Heart right ventricle (tissue), 16 donors: ENCODE measurements around the gene AP2A1. TPM values are rescaled to one million over a fixed set of nuclear protein-coding genes. Genes with fewer than 3 reads are reported as not detected.

Source experiments
- ATAC-seq, 8 donors: fragments of 200-7000 bp; cut with Tn5 transposase; one replicate each; pipeline ENCODE4 v1.9.1; 2020; ENCODE audit warnings: mild to moderate bottlenecking in 8 of 8, moderate library complexity in 8 of 8, moderate number of reproducible peaks in 1 of 8
- DNase-seq, 2 donors: peaks; one replicate each; pipeline ENCODE4 v3.0.0-alpha.2; 2020
- H3K27ac ChIP-seq, 10 donors: fragments of 200-600 bp; sonication (generic) in 2 of 10; one replicate each; pipeline versions ENCODE4 v1.5.0 to v1.8.0; 2020 to 2022; ENCODE audit warnings: mild to moderate bottlenecking in 3 of 10
- H3K27me3 ChIP-seq, 7 donors: fragments of 200-600 bp; one replicate each; pipeline ENCODE4 v1.8.0; 2021 to 2022; ENCODE audit warnings: mild to moderate bottlenecking in 2 of 7
- H3K36me3 ChIP-seq, 9 donors: fragments of 200-600 bp; sonication (generic) in 1 of 9; one replicate each; pipeline versions ENCODE4 v1.5.0 to v1.8.0; 2020 to 2022; ENCODE audit warnings: mild to moderate bottlenecking in 2 of 9
- H3K4me1 ChIP-seq, 9 donors: fragments of 200-600 bp; sonication (generic) in 1 of 9; one replicate each; pipeline versions ENCODE4 v1.5.0 to v1.8.0; 2020 to 2022; ENCODE audit warnings: mild to moderate bottlenecking in 4 of 9
- H3K4me3 ChIP-seq, 10 donors: fragments of 200-600 bp; sonication (generic) in 2 of 10; one replicate each; pipeline versions ENCODE4 v1.5.0 to v1.8.0; 2020 to 2022; ENCODE audit warnings: mild to moderate bottlenecking in 7 of 10, moderate library complexity in 2 of 10
- H3K9me3 ChIP-seq, 11 donors: fragments of 200-600 bp in 10 of 11; sonication (generic) in 2 of 11; one replicate each; pipeline versions ENCODE4 v1.5.0 to v1.8.0; 2013 to 2022; ENCODE audit warnings: mild to moderate bottlenecking in 2 of 11, control low read depth in 1 of 11, moderate library complexity in 1 of 11
- CTCF ChIP-seq, 9 donors: fragments of 200-600 bp; sonication (generic) in 2 of 9; IDR thresholded peaks; one replicate each; pipeline versions ENCODE4 v1.5.0 to v1.8.0; 2021 to 2022; ENCODE audit warnings: antibody characterized with exemption in 9 of 9, mild to moderate bottlenecking in 5 of 9, moderate library complexity in 1 of 9
- WGBS, 2 donors: extraction: QIAGEN DNeasy Blood & Tissue Kit; methylation state at CpG; one replicate each; pipeline ENCODE4 v1.1.7; 2013; ENCODE audit warnings: inconsistent platforms in 1 of 2; 5-methylcytosine and 5-hydroxymethylcytosine counted together
- intact Hi-C, 10 donors: fragments of 100-400 bp; cut with DNase I; formaldehyde crosslinking; loops; one replicate each; pipeline versions ENCODE4 v1.11.1 to v1.14.2; 2022
- polyA plus RNA-seq, 2 donors: library from polyadenylated mRNA; stranded (reverse); fragments of 200-250 nt; gene quantifications; one replicate each; pipeline ENCODE4 v1.2.3, GENCODE V29; 2013
- total RNA-seq, 10 donors: library from RNA; stranded (reverse); fragmentation: NEBNext Ultra II Directional in 3 of 10; extraction: Animal tissue kit (Norgen Biotek cat#: 25700) in 3 of 10; gene quantifications; one replicate each; pipeline versions ENCODE4 v1.2.1 to v1.2.4, GENCODE V29; 2021 to 2023
- donor health status: Arrhythmogenic right ventricular cardiomyopathy.
- donor health status: ischemic (EF 13 %, LVEDD 7.1; RV severe dilation, severe dysfunction).
- donor health status: healthy with polysubstance abuse.
- donor health status: DM: no; HTN: yes; CAD: no.
- donor health status: DM: no; HTN: no; CAD: no.
- donor health status: ischemic (EF 25% LVEDD 6.9; RV normal size, moderate dysfunction).
- donor health status: ischemic (EF 25% LVEDD 5.7; RV mildly dilated, moderate dysfunction).
- donor health status: healthy.
- donor health status: DM: yes; HTN: yes; CAD: no.
- donor health status: Ischemic cardiomyopathy.
- donor health status: ischemic (EF 35%, LVEDD 5.7; RV mildly dilated, moderate dysfunction).
- donor health status: nonischemic (EF 11% LVEDD 7.7; RV severe dilation, severe dysfunction).
- donor health status: DM: yes; HTN: yes; CAD: no.
- donor health status: PGD.
- donor health status: ischemic (EF 29% LVEDD 5.4; RV normal size, mild dysfunction).
- donor health status: nonischemic (EF 23%, LVEDD 6.1; RV moderate dilation, normal function).

The AP2A1 gene
- total and polyA plus RNA-seq, 12 donors = 36.1 to 108 (median 62.6) TPM

GRCh38 chr19:49837009-49837310, 70.2 kb downstream of the AP2A1 start:
- intact Hi-C loops = loop anchor here in 1 of 10 donors (10.0 kb wide), 1 partner anchor 1238 kb away; no protein-coding TSS in a partner anchor
- H3K9me3 ChIP-seq = no peaks in the 10 kb centered on the region
- peaks cover 0 to 11% (median 0%) of the 10 kb centered on the region in 9 donors for H3K4me1 ChIP-seq
- DNase-seq (no peak), ATAC-seq (no peak)
- WGBS, 2 donors = 81 to 88% methylated on average over 5 of the region's 5 CpGs
- TF ChIP-seq CTCF (IDR thresholded peaks at IDR 0.05) = no peak
- no peak overlapping the region for H3K4me3 ChIP-seq
- no peak overlapping the region for H3K27ac ChIP-seq
- H3K36me3 ChIP-seq = peaks cover 0 to 96% (median 61%) of the 10 kb centered on the region in 9 donors
- no peaks in the 10 kb centered on the region for H3K27me3 ChIP-seq

DNA sequence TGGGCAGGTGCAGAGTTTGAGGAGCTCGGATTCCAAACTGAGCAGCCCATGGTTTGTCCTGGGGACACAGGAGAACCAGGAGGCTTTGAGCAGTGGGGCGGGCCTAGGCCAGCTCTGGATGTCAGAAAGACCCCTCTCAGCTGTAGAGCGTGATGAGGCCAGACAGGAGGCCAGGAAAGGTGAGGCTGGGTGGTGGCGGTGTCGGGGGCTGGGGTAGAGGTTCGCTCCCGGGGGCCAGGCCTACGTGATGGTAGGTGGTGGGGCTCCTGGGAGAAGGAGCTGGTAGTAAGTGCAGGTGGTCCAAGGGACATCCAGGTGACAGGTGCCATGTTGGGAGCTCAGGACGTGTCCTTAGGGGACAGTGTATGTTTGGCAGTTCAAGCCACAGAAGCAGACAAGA, 70.6 kb downstream of the AP2A1 start:
- ATAC-seq (peak in 2 of 8 donors; percentile 4 to 12), DNase-seq (no peak)
- intact Hi-C loops = loop anchor here in 1 of 10 donors (10.0 kb wide), 1 partner anchor 1237 kb away; no protein-coding TSS in a partner anchor
- no peak overlapping the region for H3K4me3 ChIP-seq
- 94 to 97% methylated on average over 9 of the region's 9 CpGs for WGBS, 2 donors
- H3K36me3 ChIP-seq = peaks cover 0 to 95% (median 56%) of the 10 kb centered on the region in 9 donors
- no peak overlapping the region for H3K27ac ChIP-seq
- TF ChIP-seq CTCF (IDR thresholded peaks at IDR 0.05) = no peak
- no peaks in the 10 kb centered on the region for H3K9me3 ChIP-seq
- H3K27me3 ChIP-seq = no peaks in the 10 kb centered on the region
- H3K4me1 ChIP-seq = peaks cover 0 to 7% (median 0%) of the 10 kb centered on the region in 9 donors

DNA sequence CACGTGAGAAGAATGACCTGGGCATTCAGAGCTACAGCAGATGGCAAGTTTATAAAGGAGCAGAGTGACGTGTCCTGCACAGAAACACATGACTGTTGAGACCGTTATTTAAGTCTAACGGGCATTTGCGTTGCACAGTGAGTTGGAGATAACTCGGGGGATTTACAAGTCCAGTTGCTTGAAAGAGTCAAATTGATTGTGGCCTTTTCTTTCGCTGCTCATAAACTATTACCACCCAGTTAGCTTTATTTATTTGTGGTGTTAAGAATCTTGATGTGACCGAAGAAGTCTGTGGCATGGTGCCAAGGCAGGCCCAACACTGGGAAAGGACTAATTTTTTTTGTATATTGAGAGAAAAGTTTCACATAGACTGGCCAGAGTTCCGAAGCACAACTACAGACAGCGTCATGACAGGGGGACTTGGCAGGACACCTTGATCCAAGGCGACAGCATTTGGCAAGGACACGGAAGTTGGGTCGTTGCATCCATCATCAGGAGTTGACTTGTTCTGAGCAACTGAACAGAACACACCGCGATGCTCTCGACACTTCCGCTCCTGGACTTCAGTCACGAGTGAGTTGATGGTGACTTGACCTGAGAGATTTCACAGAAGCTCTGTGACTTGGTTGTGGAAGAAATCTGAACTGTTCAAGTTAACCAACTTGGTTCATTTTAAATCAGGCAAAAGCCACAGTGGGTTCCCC, 72.2 kb downstream of the AP2A1 start:
- Histone ChIP-seq H3K36me3 (peaks cover 0 to 79% (median 40%) of the 10 kb centered on the region in 9 donors), H3K9me3 (no peaks in the 10 kb centered on the region), H3K27ac (no peak overlapping the region), H3K27me3 (no peaks in the 10 kb centered on the region), H3K4me1 (peaks cover 0 to 5% (median 0%) of the 10 kb centered on the region in 9 donors), H3K4me3 (no peak overlapping the region)
- 48 to 69% methylated on average over 18 of the region's 18 CpGs for whole genome bisulfite sequencing, 2 donors
- intact Hi-C loops = loop anchor here in 1 of 10 donors (10.0 kb wide), 1 partner anchor 1236 kb away; no protein-coding TSS in a partner anchor
- DNase-seq (no peak), ATAC-seq (peak in 2 of 8 donors; percentile 18 to 67)
- TF ChIP-seq CTCF (IDR thresholded peaks at IDR 0.05) = no peak

DNA sequence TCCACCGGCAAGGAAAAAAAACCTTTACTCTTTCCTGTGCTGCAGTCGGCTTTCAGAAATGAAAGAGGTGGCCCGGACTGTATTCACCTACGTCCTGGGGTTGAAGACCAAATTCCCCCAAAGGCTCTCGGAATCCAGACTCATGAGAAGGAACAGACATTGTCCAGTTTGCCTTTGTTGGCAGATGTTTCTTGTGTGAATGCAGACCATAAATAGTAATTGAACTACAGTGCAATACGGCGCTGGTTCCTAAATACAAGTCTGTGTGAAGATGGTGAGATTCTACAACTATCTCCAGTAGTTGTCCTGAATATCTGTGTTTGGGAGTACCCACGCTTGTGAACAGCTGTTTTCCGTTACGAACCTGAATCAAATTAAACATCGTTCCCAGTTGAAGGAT, 72.9 kb downstream of the AP2A1 start:
- Histone ChIP-seq H3K4me1 (peaks cover 0 to 5% (median 0%) of the 10 kb centered on the region in 9 donors), H3K27ac (no peak overlapping the region), H3K27me3 (no peaks in the 10 kb centered on the region), H3K9me3 (no peaks in the 10 kb centered on the region), H3K4me3 (no peak overlapping the region), H3K36me3 (peaks cover 0 to 72% (median 33%) of the 10 kb centered on the region in 9 donors)
- WGBS, 2 donors = 84 to 85% methylated on average over 11 of the region's 11 CpGs
- DNase-seq (no peak), ATAC-seq (no peak)
- intact Hi-C loops = loop anchor here in 1 of 10 donors (10.0 kb wide), 1 partner anchor 1235 kb away; no protein-coding TSS in a partner anchor
- no peak for TF ChIP-seq CTCF (IDR thresholded peaks at IDR 0.05)
